IPS DF 19.7 (cell line): ENCODE measurements around the gene MYO1E.

Experiments
- DNase-seq: peaks from one replicate; pipeline ENCODE4 v3.0.0-alpha.2; 2013; ENCODE audit warnings: low read depth, low spot score

The MYO1E gene

DNA sequence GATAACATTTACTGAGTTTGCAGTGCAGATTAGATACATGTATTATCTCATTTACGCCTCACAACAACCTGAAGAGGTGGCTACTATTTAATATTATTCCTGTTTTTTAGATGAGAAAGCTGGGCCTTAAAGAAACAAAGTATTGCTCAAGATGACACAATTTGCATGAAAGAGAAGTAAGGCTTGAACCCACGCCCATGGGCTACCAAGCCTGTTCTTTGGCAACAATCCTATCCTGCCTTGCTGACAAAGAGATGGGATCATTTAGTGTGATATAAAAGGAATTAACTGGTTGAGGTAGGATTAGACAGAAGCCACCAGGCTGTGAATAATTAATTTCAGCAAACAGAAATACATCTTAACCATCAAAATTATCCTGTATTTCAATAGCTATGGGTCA lies 175.2 kb downstream of the MYO1E start:
- DNase-seq = no peak

- no peak for DNase-seq
These were observed 176.3 kb downstream of the MYO1E start for GRCh38 chr15:59196416-59196815.

GRCh38 chr15:59194639-59195325 lies 177.9 kb downstream of the MYO1E start:
- no peak for DNase-seq

DNA sequence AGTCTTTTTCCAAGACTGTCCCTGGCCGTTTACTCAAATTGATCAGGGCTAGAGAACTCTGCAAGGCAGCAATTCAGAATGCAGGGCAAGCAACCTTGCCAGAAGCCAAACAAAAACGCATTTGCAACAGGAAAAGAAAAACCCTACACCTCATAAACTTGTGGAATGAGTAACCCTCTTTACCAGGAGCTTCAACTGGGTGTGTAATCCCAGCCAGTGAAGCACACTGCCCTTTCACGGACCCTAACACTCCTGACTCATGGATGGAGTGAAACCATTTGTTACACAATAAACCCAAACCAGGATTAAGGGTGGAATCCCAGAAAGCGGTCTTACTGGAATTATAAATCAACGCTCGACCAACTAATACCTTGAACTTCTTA lies 180.8 kb downstream of the MYO1E start:
- no peak for DNase-seq

GRCh38 chr15:59190291-59190690 lies 182.4 kb downstream of the MYO1E start:
- DNase-seq = no peak

DNA sequence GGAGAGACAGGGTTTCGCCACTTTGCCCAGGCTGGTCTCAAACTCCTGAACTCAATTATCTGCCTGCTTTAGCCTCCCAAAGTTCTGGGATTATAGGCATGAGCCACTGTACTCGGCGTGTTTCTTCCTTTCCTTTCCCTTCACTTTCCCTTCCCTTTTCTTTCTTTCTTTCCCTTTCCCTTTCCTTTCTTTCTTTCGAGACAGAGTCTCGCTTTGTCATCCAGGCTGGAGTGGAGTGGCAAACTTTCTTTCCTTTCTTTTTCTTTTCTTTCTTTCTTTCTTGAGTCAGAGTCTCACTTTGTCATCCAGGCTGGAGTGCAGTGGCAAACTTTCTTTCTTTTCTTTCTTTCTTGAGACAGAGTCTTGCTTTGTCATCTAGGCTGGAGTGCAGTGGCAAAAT lies 183.4 kb downstream of the MYO1E start:
- DNase-seq = no peak

- no peak for DNase-seq
These were observed 186.2 kb downstream of the MYO1E start for GRCh38 chr15:59186501-59186900.

DNA sequence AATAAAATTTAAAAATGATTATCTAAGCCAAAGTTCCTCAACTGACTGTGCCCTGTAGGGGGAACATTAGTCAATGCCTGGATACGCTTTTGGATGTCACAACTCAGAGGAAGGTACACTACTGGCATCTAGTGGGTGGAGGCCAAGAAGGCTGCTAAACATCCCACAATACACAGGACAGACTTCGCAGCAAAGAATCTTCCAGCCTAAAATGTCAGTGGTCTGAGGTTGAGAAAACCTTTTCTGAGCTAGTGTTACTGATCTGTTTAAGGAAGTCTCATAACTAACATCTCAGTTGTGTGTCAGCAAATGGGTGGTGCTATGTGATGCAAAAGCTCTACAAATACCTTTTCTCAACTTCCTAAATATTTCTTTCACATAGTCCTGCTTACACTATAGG lies 186.9 kb downstream of the MYO1E start:
- no peak for DNase-seq

GRCh38 chr15:59180945-59181600 lies 191.6 kb downstream of the MYO1E start:
- DNase-seq = no peak

DNA sequence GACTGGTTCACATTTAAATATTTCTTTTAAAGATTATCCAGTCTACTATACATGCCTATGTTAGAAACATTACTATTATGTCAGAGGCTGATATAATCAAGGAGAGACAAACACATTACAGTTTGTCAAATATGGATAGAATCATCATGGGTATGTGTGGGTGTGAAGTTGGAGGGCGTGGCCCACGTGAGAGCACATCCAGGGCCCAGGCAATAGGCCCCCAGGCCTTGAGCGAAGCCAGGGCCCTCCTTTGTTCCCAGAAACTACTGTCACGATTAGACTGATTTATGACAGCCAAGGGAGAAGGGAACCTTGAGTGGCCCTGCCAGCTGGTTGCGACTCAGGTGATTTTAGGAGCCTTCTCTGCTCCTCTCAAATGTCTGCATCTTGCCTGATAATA lies 193.0 kb downstream of the MYO1E start:
- no peak for DNase-seq

- DNase-seq = no peak
These were observed 194.4 kb downstream of the MYO1E start for GRCh38 chr15:59178151-59178695.

DNA sequence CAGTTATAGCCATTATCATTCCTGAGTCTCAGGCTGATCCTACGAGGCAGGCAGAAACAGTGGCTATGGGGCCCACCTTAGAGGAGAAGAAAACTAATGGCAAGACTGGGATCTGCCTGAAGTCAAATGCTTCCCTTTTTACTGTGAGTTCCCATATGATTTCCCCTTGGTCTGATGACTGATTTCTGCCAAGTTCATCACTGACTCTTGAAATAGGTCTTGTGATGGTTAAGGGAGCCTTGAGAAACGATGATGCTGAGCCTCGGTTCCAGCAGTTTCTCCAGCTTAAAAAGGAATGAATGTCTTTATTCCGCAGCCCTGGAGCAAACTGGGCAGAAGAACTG lies 195.4 kb downstream of the MYO1E start:
- DNase-seq = no peak

GRCh38 chr15:59176653-59177316 lies 195.9 kb downstream of the MYO1E start:
- no peak for DNase-seq

DNA sequence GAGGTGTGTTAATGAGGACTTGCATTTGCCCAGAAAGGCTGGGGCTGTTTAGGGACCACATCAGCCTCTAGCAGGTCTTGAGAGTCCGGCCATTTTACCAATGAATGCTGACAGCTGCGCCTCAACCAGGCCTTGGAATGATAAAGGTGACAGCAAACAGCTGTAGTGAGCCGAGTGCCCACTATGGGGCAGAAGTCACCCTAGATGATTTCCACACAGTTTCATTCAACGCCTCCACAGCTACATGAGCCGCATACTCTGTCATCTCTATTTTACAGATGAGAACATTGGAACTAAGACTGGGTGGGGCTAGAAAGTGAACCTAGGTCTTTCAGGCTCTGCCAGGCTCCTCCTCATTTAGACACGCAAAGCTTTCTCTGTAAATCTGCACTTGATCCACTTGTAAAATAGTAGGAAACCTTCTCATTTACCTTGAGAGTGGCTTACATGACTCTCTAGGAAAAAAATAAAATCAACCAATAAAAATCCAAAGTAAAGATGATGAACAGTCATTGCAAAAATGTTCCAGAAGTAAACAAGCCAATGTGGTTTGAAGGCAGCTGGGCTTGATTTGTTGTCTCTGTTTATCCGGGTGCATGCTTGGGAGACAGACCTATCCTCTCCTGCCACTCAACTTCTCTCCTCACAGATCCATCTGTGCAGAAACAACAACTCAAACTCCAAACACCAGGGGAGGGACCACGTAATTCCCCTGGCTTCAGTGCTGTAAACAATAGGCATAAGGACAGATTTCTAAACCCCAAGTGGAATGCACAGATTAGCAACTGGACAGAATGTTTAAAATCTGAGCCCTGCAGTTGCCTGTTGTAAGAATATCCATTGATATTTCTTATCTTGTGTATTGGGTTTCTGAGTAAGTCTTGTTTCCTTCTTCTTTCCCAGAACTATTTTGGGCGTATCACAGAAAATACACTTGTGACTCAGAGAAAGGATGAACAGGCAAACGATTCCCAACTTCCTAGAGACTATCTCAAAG lies 197.5 kb downstream of the MYO1E start:
- peak; percentile 38 for DNase-seq

DNA sequence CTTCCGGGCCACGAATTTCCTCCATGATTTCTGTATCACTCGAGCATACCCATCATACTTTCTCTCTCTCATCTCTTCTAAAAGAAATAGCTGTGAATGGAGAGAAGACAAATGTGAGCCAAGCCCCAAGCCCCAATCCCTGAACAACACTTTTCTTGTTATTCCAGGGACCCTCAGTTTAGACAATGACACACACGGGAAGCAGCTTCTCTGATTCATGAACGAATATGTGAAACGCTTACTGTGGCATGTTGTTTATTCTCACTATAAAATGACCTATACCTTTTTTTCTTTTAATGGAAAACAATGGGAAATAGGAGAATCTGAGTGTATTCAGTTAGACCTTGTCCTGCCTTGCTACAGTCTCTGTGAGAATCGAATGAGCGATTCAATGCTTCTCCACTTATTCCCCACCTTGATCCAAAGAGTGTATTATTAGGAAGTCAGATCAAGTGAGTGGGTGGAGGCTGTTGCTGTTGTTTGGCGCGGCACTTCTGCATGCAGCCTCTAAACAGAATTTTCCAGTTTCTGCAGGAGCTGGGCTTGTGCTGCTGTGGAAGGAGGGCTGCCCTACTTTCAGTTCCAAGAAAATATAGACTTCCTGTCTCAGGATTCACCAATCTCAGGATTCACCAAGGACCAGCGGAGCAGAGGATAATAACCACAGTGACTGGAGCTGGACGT lies 198.4 kb downstream of the MYO1E start:
- DNase-seq = no peak

DNA sequence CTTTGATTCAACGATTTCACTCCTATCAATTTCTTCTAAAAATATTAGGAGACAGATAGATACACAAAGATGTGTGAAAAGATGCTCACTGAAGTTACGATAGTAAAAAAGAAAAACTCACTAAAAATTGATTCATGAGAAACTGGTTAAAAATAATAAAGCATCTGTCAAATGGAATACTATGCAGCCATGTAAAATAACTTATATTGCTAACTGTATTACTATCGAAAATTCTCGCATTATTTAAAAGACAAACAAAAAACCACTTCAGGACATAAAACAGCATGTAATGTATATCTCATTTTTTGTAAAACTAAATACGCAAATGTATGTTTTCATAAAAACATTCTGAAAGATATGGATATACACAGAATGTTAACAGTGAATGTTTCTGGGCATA lies 199.5 kb downstream of the MYO1E start:
- DNase-seq = no peak

GRCh38 chr15:59172289-59172901 lies 200.3 kb downstream of the MYO1E start:
- no peak for DNase-seq

DNA sequence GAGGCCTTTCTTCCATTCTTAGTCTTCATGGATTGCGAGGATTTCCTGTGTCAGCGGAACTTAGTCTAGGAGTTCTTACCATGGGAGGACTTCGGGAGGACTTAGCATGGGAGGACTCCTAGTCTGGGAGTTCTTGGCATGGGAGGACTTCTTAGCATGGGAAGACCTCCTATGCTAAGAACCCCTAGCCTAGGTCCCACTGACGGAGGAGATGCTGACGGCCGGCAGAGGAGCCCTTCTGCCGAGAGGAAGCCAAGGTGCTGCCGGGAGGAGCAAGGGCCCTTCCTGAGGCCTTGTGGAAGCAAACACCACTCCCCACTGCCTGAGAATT lies 201.6 kb downstream of the MYO1E start:
- DNase-seq = no peak

DNA sequence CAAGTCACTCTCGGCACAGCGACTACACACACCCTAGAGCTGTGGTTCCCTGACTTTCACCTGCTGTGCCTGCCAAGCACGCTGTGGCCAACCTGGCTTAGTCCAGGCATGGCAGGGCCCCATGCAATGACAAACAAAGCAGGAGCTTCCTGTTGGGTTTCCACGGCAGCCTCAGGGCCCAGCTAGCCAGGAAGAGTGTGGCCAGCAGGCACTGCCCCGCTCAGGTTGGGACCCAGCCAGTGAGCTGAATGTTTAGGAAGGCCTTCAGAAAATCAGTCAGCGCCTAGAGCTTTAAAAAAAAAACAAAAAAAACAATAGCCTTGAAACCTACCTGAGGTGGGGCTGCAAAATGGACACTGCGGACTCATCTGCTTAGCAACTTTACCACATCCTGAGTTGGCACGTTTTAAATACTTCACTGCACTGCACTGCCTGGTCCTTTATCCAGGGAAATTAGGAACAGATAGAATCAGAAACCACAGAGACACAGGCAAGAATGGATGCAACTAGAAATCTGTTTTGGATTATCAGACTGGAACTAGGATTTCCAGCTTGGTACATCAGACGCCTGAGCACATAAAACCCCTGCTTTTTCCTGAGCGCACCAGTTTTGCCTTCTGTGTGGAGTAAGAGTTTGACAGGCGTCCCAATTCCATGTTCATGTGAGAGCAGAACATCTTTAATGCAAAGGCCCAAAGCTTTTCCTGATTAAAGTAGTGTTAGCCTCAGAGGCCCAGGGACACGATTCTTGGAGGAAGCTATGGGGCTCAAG lies 202.2 kb downstream of the MYO1E start:
- no peak for DNase-seq

DNA sequence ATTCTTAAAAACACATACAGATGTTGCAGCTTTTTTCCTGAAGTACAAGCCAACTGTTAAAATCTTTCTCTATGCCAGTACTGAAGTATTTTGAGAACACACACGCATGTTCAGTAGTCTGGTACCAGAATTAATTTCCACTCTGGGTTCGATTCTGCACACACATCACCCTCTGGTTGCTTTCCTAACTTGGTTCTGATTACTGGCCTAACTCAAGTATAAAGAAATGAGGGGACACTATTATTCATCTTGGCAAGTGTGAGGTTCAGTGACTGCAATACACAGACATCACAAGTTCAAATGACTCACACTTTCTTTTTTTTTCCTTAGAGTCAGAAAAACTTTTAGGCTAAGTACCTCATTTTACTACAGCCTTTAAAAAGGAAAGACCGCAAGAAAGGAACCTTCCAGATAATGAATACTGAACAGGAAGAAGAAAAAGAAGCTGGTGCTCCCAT lies 203.4 kb downstream of the MYO1E start:
- no peak for DNase-seq
